Activated naive CD4-positive, alpha-beta T cell treated with anti-CD3 and anti-CD28 coated beads, Interleukin-2, amount 50 U/mL, for 72 hours (primary cell): ENCODE measurements around the gene RPTOR. TPM values are rescaled to one million over a fixed set of nuclear protein-coding genes. Genes with fewer than 3 reads are reported as not detected.

ENCODE experiments used
- ATAC-seq, 2 donors: fragments of 150-1000 bp; cut with Tn5 transposase; 2 replicates each; pipeline ENCODE4 v1.10.0; 2021; ENCODE audit warnings: mild to moderate bottlenecking in 2 of 2, moderate library complexity in 2 of 2
- DNase-seq, 2 donors: peaks; one replicate each; pipeline ENCODE4 v3.0.0; 2021 to 2022; ENCODE audit warnings: low spot score in 2 of 2
- H3K27ac Mint-ChIP-seq, 2 donors: one replicate each; pipeline ENCODE4 v1.8.0; 2022; ENCODE audit warnings: mild to moderate bottlenecking in 2 of 2, mixed read lengths in 2 of 2
- H3K36me3 Mint-ChIP-seq, 2 donors: one replicate each; pipeline ENCODE4 v1.8.0; 2022; ENCODE audit warnings: mixed read lengths in 2 of 2
- H3K9me3 Mint-ChIP-seq, 2 donors: one replicate each; pipeline ENCODE4 v1.8.0; 2022; ENCODE audit warnings: mixed read lengths in 2 of 2
- total RNA-seq, 2 donors: library from RNA; stranded (reverse); gene quantifications; one replicate each; pipeline ENCODE4 v1.2.3, GENCODE V29; 2022

The RPTOR gene
- total RNA-seq, 2 donors from 2014 or later, result 59.5 to 128 TPM

DNA sequence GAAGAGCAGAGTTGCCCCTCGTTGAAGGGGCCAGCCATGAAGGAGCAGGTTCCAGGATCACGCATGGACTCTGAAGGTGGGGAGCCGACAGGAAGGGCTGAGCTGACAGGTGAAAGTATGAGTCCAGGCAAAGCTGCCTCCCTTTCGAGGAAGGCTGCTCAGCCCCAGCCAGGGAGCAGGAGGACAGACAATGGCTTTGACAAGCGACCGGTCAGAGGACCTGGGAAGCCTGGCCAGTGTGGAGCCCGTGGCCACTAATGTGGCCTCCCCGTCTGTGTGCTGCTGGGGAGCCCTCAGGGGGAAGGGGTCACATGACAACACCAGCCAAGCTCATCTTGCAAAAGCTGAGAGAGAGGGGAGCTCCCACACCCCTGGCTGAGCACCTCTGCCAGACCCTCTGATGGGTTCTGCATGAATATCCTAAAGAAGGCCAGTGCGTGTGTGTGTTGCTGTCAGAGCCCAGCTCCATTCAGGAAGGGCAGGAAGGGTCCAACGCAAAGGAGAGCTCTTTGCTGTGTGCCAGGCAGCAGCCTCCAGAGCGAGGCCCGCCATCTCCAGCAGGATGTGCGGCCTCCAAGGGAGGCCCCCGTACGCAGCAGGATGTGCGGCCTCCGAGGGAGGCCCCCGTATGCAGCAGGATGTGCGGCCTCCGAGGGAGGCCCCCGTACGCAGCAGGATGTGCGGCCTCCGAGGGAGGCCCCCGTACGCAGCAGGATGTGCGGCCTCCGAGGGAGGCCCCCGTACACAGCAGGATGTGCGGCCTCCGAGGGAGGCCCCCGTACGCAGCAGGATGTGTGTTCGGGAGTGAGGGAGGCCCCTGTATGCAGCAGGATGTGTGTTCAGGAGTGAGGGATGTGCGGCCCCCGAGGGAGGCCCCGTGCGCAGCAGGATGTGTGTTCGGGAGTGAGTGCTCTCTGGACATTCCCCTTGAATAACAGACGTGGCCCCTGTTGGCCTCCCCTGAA, 344.9 kb downstream of the RPTOR start:
- peak in 1 of 2 donors; percentile 4 for ATAC-seq
- peak in 1 of 2 donors; percentile 72 for DNase-seq
- H3K9me3 Mint-ChIP-seq, result no peaks in the 10 kb centered on the region
- H3K27ac Mint-ChIP-seq, result peak overlapping the region; percentile 72 to 98
- peaks cover 36 to 74% of the 10 kb centered on the region in 2 donors for H3K36me3 Mint-ChIP-seq

GRCh38 chr17:80890196-80890920, 345.7 kb downstream of the RPTOR start:
- Mint-ChIP-seq H3K27ac (peak overlapping the region; percentile 91 to 98), H3K9me3 (no peaks in the 10 kb centered on the region), H3K36me3 (peaks cover 45 to 74% of the 10 kb centered on the region in 2 donors)
- DNase-seq (no peak), ATAC-seq (no peak)

GRCh38 chr17:80890921-80891396, 346.3 kb downstream of the RPTOR start:
- ATAC-seq (no peak), DNase-seq (no peak)
- Mint-ChIP-seq H3K36me3 (peaks cover 51 to 79% of the 10 kb centered on the region in 2 donors), H3K27ac (peak overlapping the region; percentile 92 to 98), H3K9me3 (no peaks in the 10 kb centered on the region)

GRCh38 chr17:80891397-80892018, 346.9 kb downstream of the RPTOR start:
- ATAC-seq, result peak; percentile 67 to 84
- H3K9me3 Mint-ChIP-seq, result no peaks in the 10 kb centered on the region
- DNase-seq, result peak; percentile 76 to 91
- peak overlapping the region; percentile 92 to 98 for H3K27ac Mint-ChIP-seq
- H3K36me3 Mint-ChIP-seq, result peaks cover 56 to 79% of the 10 kb centered on the region in 2 donors

DNA sequence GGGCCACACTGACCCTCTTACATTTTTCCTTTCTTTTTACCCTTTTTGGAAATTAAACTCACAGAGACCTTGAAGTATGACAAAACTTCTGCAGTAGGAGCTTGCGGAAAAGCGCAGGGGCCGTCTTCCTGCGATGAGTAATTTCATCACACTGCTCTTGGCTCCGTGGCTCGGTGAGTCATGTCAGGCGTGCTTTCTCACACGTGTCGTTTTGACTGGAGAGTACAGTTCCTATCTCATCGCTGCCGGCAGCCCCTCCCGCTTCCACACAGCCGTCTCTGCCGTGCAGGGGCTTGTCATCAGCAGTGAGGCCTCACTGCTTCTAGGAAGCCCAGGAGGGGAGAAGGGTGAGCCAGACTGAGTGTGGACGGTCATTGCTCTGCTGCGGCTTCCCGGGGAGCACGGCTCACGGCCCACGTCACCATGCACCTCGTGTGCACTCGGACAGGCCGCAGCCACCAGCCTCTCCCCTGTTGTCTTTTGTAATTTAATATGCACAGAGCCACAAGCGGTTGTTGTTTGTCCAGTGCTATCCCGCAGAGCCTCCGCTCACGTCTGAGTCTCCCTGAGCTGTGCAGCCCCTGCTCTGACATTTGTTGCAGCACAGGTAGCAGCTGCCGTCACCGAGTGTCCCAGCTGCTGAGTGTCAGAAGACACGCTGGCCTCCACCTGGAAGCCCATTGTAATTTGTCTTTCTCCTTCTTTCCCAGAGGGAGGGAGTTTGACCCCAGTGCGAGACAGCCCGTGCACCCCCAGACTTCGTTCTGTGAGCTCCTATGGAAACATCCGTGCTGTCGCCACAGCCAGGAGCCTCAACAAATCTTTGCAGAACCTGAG, 347.6 kb downstream of the RPTOR start:
- DNase-seq (peak; percentile 78 to 96), ATAC-seq (peak; percentile 73 to 86)
- H3K9me3 Mint-ChIP-seq, result no peaks in the 10 kb centered on the region
- H3K36me3 Mint-ChIP-seq, result peaks cover 61 to 79% of the 10 kb centered on the region in 2 donors
- H3K27ac Mint-ChIP-seq, result peak overlapping the region; percentile 92 to 98

DNA sequence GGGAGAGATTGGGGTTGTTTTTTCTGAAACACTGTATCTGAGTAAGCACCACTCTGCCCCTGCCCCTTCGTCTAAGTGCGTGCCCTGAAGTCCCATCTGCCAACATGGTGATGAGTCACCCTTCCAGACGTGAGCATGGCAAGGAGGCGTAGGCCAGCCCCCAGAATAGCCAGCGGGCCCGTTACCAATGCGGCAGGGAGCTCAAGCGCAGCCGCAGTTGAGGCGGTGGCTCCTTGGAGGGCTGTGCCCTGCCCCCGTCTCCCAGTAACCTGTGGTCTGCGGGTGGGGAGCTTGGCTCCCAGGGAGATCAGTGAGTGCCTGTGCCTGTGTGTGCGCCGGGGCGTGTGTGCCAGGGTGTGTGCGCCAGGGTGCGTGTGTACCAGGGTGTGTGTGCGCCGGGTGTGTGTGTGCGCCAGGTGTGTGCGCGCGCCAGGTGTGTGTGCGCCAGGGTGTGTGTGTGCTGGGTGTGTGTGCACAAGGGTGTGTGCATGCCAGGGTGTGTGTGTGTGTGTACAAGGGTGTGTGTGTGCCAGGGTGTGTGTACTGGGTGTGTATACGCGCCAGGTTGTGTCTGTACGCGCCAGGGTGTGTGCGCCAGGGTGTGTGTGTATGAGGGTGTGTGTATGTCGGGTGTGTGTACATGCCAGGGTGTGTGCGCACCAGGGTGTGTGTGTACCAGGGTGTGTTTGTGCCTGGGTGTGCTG, 348.4 kb downstream of the RPTOR start:
- Mint-ChIP-seq H3K36me3 (peaks cover 68 to 86% of the 10 kb centered on the region in 2 donors), H3K9me3 (no peaks in the 10 kb centered on the region), H3K27ac (peak overlapping the region; percentile 92 to 98)
- DNase-seq (peak in 1 of 2 donors; percentile 80), ATAC-seq (peak in 1 of 2 donors; percentile 29)

GRCh38 chr17:80893604-80894438, 349.2 kb downstream of the RPTOR start:
- H3K27ac Mint-ChIP-seq, result peak overlapping the region; percentile 90 to 98
- H3K9me3 Mint-ChIP-seq, result no peaks in the 10 kb centered on the region
- H3K36me3 Mint-ChIP-seq, result peaks cover 69 to 85% of the 10 kb centered on the region in 2 donors
- DNase-seq, result no peak
- no peak for ATAC-seq

- no peak for ATAC-seq
- Mint-ChIP-seq H3K9me3 (no peaks in the 10 kb centered on the region), H3K36me3 (peaks cover 63 to 81% of the 10 kb centered on the region in 2 donors), H3K27ac (peak overlapping the region; percentile 90 to 98)
- no peak for DNase-seq
Observed at GRCh38 chr17:80894439-80894721, 349.7 kb downstream of the RPTOR start.

GRCh38 chr17:80894726-80895125, 350.1 kb downstream of the RPTOR start:
- no peak for DNase-seq
- Mint-ChIP-seq H3K27ac (peak overlapping the region; percentile 90 to 98), H3K9me3 (no peaks in the 10 kb centered on the region), H3K36me3 (peaks cover 62 to 78% of the 10 kb centered on the region in 2 donors)
- ATAC-seq, result no peak

DNA sequence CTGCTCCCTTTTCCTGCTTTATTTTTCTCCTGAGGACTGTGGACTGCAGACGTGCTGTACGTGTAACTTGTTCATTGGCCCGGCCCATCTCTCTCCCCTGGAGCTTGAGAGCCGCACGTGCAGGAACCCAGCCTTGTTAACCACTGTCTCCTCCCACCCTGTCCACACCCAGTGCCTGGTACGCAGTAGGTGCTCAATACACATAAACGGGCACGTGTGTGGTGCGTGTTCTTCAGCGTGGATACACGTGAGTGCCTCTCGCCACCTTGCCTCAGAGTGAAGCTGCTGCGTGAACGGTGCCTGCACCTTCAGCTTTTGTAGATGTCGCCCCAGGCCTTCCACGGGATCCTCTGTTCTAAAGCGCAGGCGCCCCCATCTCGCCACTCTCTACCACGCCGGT, 350.7 kb downstream of the RPTOR start:
- no peaks in the 10 kb centered on the region for H3K9me3 Mint-ChIP-seq
- peaks cover 59 to 77% of the 10 kb centered on the region in 2 donors for H3K36me3 Mint-ChIP-seq
- DNase-seq (no peak), ATAC-seq (no peak)
- peak overlapping the region in 1 of 2 donors; percentile 98 for H3K27ac Mint-ChIP-seq

GRCh38 chr17:80898716-80899115, 354.1 kb downstream of the RPTOR start:
- peak overlapping the region in 1 of 2 donors; percentile 98 for H3K27ac Mint-ChIP-seq
- H3K9me3 Mint-ChIP-seq, result no peaks in the 10 kb centered on the region
- ATAC-seq (no peak), DNase-seq (no peak)
- peaks cover 55 to 69% of the 10 kb centered on the region in 2 donors for H3K36me3 Mint-ChIP-seq

DNA sequence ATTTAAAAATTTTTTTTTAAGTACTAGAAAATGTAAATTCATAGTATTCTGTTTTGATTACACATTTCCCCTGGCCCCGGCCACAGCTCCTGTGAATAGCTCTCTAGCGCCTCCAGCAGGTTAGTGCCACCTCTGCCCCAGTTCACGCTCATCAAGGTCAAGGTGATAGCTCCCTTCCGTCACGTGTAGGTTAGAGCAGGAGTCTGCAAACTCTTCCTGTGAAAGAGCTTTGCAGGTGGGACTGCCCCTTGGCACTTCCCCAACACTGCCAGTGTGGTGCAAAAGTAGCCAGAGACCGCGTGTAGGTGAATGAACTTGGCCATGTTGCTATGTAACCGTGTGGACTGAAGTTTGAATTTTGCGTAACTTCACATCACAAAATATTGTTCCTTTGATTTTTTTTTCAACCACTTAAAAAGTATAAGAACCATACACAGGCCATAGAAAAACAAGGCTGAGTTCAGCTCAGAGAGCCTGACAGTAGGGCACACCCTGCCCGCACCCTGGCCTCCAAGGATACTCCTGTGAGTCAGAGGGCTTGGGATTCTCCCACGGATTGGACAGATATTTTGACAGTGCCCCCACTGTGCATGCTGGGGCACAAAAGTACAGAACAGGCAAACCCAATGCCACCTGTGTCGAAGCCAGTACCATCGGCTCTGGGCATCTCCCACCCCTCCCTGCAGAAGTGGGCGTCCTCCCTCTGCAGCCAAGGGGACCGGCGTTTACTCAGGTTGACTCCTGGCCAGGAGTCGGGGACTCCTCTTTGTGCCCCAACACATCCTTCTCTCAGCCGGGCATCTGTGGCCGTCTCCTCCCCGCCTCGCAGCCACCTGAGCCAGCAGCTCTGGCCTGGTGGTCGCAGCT, 355.0 kb downstream of the RPTOR start:
- peak; percentile 85 to 89 for DNase-seq
- H3K27ac Mint-ChIP-seq, result peak overlapping the region in 1 of 2 donors; percentile 98
- H3K9me3 Mint-ChIP-seq, result no peaks in the 10 kb centered on the region
- peaks cover 45 to 64% of the 10 kb centered on the region in 2 donors for H3K36me3 Mint-ChIP-seq
- ATAC-seq, result peak; percentile 76 to 84

GRCh38 chr17:80901319-80901718, 356.7 kb downstream of the RPTOR start:
- peak in 1 of 2 donors; percentile 25 for ATAC-seq
- Mint-ChIP-seq H3K9me3 (no peaks in the 10 kb centered on the region), H3K27ac (peak overlapping the region; percentile 44 to 98), H3K36me3 (peaks cover 29 to 48% of the 10 kb centered on the region in 2 donors)
- no peak for DNase-seq
